Stimulated activated naive CD4-positive, alpha-beta T cell treated with Interleukin-2 at 50 U/mL for 16 hours (primary cell): Measurements from ENCODE around the gene SEMA4B.
"Not testable (repeated sequence)": the region's sequence is repeated elsewhere in the genome, so short reads cannot be mapped to it uniquely, and the experiment has no call there.

Experiments
- DNase-seq: peaks from one replicate; lab custom pipeline; 2025; lab: John Stamatoyannopoulos, UW

Gene SEMA4B

DNA sequence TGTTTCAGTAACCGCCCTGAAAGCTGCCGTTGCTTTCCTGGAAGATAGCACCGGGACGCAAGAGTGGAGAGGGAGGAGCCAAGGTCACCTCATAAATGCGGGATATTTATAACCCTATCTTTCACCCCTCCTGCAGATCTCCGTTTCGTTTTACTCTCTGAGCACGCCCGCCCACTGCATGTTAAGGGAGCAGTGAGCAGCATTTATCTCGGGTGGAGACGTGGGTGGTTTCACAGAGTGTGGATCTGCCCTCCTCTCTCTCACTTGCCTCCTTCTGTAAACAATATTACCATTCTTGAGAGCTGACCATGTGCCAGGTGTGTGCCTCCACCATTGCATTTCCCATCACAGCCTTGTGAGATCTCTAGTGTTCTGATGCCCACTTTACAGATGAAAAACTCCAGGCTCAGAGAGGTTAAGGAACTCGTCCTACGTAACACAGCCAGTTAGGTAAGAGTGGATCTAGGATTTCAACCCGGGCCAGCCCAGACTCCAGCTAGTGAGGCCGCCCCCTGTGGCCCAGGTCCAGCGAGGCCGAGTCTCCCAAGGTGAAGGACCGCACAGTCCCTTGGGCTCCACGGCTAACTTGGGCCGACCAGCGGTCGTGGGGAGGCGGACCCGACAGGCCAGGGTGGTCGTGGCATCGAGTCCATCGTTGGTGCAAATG lies 16.9 kb upstream of the SEMA4B start:
- DNase-seq, result peak; percentile 43

DNA sequence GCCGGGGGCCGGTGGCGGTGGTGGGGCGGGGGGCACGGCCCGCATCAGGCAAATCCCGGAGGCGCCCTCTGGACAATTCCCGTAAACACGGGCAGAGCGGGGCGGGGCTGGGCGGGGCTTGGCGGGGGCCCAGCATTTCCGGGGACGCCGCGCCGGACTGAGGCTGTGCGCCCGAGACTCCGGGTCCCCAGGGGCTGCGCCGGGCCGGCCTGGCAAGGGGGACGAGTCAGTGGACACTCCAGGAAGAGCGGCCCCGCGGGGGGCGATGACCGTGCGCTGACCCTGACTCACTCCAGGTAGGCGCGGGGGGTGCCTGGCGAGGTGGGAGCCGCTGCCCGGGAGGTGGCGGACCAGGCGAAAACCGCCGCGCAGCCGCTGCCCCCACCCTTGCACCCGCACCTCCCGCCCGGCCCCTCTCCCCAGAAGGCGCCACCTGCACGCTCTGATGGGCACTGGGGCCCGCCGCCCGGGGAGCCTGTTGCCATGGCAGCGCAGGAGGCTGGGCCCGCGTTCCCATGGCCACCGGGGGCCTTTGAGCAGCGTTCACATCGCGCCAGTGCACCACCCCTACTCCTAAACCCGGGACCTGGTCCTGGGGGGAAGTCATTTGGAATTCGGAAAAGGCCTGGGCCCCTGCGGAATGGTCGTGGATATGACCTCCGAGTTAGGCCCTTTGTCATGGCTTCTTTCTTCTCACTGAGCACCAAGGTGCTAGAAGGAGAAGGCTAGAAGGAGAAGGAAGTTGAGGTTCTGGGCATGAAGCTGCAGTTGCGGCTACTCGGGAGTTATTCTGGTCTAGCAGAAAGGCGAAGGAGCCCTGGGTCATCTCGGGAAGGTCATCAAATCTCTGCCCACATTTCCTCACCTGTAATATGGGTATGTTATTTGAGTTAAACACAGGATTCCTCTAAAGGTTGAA lies 16.1 kb upstream of the SEMA4B start:
- DNase-seq, result peak; percentile 37

DNA sequence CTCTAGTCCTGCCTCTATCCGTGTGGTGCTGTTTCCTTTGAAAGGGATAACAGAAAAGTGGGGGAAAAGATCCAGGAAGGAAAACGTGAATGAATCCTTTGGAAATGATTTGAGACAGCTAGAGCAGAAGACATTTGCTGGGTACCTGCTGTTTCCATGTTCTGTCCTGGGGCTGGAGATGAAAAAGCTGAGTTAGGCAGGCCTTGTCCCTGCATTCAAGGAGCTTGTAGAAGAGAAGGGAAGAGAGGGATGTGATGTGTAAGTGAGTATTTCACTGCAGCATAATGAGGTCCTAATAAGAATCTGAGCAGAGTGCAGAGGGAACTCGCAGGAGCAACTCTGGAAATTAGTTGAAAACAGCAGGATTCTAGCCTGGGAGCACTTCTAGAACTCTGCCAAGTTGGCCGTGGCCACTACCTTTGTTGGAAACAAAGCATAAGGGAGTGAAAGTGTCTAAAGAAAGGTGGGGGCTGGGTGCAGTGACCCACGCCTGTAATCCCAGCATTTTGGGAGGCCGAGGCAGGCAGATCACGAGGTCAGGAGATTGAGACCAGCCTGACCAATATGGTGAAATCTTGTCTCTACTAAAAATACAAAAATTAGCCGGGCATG lies 13.8 kb upstream of the SEMA4B start:
- no peak for DNase-seq

DNA sequence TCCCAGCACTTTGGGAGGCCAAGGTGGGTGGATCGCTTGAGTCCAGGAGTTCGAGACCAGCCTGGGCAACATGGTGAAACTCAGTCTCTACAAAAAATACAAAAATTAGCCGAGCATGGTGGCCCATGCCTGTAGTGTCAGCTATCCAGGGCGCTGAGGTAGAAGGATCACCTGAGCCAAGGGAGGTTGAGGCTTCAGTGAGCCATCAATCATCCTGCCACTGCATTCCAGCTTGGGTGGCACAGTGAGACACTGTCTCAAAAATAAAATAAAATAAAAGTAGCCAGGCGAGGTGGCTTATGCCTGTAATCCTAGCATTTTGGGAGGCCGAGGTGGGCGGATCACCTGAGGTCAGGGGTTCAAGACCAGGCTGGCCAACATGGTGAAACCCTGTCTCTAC lies 13.1 kb upstream of the SEMA4B start:
- not testable (repeated sequence) for DNase-seq

DNA sequence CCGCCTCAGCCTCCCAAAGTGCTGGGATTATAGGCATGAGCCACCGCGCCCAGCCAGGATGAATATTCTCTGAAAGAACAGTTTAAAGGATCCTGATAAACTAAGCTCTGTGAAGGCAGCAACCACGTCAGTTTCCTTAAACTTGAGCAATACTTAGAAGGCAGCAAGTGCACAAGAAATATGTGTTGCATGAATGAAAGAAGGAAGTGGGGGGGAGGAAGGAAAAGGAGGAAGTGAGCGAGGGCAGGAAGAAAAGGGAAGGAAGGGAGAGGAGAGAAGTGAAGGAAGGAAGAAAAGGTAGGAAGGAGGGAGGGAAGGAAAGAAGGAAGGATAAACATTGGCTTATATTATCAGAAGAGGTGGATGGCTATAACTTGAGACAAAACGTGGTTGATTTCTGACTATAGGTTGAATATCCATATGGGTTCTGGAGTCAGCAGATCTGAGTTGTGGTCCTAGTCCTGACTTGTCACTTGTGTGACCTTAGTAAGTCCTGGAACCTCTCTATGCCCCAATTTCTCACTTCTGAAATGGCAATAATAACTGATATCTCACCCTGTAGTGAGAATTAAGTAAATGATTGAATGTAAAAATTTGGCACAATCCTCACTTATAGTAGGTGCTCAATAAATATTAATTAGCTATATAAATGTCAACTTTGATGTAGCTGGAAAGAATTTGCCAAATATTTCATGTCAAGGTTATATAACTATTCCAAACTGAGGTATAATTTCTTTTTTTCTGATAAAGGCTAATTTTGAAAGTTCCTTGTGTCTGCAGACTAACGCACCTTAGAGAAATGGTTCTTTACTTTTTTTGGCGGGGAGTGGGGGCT lies 12.0 kb upstream of the SEMA4B start:
- no peak for DNase-seq

DNA sequence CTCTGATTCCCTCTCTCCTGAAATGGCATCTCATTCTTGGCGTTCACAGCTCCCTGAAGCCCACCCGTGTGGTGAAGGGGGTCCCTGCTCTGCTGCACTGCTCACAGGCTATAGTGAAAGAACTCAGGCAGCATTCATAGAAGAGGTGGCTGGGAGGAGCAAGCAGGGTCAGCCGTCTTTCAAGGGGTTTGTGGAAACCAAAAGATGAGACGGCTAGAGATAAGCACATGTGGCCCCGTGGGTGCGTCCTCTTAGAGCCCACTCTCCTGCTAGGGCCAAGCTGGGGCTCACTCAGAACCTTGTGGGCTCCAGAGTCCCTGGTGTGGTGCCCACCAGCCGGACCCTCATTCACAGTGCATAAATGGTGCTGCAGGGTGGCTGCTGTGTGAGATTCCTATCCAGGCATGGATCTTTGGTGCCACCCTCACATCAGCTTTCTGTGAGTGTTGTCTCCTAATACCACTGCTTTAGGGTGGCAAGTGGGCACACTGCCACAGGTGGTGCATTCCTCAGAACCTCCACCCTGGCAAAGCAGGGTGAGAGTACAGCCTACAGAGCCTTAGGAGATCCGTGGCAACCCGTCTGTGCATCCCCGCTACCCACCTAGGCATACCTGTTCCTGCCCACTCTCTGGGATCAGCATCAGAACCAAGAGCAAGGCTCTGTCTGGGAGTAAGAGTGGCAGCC lies 11.2 kb upstream of the SEMA4B start:
- DNase-seq, result no peak

DNA sequence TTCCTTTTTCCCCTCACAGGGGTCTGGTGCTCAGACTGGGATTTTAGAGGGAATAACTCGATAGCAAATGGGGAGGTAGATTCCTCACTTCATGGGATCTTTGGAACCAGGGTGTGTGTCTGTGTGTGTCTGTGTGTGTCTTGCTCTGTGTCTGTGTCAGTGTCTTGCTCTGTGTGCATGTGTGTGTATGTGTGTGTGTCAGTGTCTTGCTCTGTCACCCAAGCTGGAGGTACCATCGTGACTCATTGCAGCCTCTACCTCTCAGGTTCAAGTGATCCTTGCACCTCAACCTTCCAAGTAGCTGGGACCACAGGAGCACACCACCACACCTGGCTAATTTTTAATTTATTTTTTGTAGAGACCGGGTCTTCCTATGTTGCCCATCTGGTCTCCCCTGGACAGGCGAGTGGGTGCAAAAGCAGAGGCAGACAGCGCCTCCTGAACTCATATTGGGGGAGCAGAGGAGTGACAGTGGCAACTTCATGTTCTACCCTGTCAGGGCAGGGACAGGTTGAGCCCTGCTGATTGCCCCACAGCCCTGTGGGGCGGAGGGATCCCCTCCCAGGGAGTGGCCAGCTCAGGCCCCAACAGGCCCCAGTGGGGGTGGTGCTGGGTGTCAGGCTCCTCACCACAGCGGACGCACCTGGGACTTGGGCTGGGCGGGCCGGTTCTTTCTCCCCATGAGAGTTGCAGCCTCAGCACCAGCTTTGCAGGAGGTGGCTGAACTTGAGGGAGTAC lies 10.4 kb upstream of the SEMA4B start:
- DNase-seq, result no peak

DNA sequence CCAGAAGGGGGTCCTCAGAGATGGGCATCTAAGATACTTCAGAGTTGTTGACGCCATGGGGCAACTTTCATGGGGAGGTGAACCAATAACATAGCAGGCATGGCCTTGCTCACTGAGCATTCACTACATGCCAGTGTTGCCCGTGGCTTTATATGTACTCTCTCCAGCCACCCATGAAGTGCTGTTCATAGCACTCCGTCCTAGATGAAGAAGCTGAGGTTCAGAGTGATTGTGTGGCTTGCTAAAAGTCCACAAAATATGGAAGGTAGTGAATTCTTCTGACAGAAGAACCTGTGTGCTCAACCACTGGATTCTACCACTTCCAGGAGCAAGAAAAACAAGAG lies 9.8 kb upstream of the SEMA4B start:
- no peak for DNase-seq

DNA sequence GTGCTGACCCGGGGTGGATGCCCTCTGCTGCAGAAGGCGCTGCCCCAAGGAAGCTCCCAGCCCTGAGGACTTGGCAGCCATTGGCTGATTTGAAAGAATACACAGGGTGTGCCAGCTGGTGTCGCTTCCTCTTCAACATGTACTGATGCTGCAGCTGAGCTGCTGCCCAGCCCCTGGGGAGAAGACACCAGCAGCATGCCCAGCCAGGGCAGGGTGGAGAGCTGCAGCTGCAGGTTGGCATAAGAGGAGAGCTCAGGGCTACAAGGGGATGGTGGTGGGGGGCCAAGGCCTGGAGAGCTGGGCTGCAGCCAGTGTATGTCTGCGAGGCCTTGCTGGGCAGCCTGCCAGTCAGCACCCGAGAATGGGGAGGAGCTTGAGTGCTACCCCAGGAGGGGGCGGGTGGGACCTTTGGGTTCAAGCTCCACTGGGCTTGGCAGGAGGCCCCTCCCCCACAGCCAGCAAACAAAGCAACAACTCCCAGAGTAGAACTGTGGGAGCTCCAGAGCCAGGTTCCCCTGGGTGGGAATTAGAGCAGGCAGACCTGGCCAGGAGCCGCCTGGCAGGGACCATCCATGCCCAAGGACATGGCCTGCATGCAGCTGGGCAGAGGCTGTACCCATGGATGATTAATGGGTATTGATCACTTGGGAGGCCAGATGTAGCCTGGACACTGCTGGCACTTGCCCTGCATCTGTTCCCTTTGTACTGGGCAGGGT lies 9.2 kb upstream of the SEMA4B start:
- DNase-seq, result peak; percentile 9

DNA sequence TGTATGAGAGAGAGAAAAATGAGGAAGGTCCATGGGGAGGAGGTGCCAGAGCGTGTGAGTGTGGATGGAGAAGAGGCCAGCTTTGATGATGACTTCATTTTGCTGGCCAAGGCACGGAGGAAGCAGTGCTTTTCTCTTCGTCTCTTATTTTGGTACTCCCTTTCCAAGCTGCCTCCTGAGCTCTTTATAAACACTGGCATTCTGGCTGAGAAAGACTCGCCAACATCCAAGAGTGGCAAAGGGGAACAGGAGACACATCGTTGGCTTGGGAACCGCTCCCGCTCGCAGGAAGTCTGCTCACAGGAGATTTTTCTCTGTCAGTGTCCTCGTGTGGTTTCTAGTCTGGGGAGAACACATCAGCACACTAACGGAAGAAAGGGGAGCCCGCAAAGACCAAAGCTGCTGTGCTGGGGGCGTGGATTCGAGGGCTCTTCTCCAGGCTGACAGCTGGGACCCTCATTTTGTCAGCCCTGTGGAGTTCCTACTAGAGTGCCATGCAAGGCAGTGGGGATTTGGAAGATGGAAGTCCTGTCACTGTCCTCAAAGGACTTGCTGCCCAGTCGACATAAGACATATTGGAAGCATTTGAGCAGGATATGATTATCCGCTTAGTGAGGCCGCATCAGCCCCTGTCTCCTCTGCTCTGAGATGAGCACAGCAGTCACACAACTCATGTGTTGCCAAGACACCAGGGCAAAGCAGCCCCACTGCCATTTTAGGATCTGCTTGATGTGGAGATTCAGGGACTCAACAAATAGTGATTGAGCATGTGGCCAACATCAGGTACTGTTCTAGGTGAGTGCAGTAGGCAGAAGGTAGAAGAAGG lies 8.0 kb upstream of the SEMA4B start:
- no peak for DNase-seq

DNA sequence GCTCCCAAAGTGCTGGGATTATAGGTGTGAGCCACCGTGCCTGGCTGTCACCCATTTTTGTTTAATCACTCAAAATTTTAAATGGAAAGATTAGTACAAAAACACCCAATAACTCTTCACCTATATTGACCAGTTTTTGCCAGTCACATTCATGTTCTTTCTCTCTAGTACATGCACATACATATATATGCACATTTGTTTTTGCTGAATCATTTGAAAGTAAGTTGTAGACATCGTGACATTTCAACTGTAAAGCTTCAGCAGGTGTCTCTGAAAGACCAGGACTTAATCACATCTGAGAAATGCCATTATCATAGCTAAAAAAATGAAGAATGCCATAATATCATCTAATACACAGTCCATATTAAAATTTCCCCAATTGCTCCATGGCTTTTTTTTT lies 6.5 kb upstream of the SEMA4B start:
- no peak for DNase-seq

DNA sequence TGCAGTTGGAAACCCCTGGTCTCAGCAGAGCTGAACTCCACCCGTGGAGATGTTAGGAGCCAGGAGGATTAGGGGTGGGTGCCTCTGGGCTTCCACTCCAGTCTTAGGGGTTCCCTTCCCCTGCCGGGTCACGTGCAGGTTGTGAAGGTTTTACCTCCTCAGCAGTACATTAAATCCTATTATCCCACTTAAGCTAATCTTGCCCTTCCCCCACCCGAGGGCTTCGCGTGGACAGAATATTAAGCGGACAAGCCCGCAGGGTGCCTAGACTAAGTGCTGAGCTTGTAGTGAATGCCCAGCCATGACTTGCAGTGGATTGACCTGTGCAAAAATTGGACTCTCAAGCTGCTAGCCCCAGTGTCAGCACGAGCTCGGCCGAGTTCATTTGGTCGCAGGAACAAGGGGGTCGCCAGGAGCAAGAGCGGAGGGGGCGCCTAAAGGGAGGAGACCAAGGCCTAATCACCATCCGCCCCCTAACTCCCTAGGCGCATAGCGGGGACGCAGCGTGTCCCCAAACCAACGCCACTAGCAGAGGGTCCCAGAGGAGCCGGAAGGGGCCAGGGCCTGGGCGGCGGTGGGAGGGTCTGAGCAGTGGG lies 498 bp upstream of the SEMA4B start:
- DNase-seq, result no peak

DNA sequence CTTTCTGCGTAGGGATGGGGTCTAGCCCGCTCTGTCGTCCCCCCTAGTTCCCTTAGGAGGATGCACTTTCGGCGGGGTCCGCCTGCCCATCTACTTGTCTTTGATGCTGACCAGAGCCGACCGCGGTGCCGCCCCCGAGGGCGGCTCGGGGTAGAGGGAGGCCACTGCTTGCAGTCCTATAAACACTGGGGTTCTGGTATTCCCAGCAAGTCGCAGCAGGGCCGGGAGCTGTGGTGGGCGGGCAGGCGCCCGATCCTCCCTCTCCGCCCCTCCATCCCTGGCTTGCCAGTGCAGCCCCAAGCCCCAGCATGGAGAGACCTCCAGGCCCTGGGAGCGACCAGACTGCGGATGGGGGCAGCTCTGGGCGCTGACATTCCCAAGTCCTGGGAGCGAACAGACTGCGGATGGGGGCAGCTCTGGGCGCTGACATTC lies 830 bp downstream of the SEMA4B start:
- no peak for DNase-seq

DNA sequence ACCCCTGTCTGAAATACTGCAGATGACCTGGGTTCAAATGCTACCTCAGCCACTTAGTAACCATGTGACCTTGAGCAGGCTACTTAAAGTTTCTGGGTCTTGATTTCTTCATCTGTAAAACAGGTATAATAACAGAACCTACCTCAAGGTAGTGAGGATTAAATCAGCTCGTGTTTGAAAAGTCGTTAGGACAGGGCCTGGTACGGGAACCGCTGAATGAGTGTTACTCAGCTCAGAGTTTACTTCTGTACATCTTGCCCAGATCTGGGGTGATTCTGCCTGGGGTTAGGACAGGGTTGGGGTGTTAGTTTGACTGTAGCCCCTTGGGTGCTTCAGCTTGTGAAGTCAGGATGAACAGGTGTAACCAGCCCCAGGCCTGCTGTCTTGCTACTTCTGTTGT lies 1.8 kb downstream of the SEMA4B start:
- no peak for DNase-seq

DNA sequence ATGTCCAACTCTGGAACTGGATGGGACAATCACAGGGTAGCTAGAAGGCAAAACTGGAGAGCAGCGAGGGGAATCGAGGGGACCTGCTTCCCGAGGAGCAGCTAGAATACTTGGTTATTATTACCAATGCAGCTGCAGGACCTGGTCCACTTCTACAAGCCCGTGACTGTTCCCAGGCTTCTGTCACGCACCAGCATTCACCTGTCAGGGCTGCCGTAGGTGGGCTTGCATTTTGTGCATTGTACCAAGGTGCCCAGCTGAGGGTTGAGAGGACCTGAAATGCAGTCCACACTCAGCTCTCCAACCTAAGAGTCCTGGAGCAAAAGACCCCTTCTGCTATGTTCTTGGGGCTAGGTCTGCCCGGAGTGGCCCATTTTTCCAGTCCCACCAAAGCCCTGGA lies 2.3 kb downstream of the SEMA4B start:
- DNase-seq, result no peak

DNA sequence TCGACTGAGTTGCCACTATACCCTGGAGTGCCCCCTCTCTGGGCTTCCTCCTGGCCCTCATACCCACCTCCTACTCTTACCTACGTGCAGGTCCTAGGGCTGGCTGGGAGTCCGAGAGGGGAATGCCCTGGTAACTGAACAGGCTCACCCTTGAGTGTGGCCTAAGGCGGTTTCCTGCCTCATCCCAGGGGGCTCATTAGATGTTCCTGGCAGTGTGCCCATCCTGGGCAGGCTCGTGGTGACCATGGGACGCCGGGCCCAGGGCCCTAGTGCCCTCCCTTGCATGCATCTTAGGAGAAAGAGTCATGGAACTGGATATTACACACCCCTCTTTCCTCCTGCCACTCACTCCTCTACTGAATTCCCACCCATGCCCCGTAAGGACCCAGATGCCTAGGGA lies 2.8 kb downstream of the SEMA4B start:
- DNase-seq, result no peak

DNA sequence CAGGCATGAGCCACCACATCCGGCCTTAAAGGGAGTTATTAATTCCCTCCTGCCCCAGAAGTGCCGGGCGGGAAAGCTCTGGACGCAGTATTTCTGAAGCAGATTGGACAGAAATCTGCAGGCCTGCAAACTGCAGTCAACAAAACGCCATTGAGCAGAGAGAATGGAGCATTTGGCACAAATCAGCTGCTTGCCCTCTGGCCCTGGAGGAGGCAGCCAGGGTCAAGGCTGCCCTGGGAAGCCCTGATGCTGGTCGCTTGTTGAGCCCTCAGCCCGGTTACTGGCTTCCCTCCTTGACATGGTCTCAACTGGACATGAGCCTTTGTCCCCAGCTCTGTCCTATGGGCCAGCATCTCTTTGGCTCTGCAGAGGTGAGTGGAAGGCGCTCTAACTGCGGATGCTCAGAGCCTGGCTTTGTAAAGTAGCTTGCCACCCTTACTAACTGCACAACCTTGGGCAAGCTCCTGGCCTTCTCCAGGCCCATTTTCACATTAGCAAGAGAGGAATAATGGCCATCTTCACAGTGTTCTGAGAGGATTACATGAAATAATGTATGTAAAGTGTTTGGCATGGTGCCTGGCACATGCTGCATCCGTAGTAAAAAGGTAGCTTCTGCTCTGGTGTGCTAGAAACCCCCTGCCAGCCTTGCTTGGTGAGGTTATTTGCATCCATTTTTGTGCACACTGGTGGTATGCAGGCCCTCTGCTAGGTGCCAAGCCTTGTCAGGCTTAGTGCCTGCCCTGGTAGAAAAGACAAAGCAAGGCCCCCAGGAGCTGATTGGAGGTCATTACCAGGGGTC lies 4.1 kb downstream of the SEMA4B start:
- DNase-seq, result no peak

DNA sequence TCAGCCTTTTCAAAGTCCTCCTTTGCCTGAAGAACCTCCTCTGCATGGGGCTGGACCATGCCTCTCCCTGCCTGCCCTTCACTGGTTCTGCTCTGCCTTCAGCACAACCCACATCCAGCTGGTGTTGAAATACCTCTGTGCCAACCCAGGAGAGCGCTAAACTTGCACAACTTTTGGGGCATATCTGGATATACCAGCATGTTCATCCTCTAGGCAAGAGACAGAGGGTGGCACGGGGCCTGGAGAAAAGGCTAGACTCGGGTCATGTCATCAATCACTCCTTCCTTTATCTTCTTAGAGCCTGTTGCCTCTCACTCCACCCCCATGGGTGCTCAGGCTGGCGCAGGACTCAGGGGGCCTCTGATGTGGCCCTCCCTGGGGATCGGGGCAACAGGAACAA lies 4.8 kb downstream of the SEMA4B start:
- no peak for DNase-seq
